IMR-90 (cell line): ENCODE measurements around the gene SLC47A2. TPM values are rescaled to one million over a fixed set of nuclear protein-coding genes. Genes with fewer than 3 reads are reported as not detected.

Experiments used
- ATAC-seq: fragments of 200-7000 bp; cut with Tn5 transposase; 2 replicates; pipeline ENCODE4 v1.9.1; 2020; ENCODE audit warnings: low read depth, mild to moderate bottlenecking, moderate library complexity
- Bru-seq: library from RNA; stranded (reverse); fragments of 400-500 nt; gene quantifications from one replicate; lab custom pipeline; 2021; lab: Mats Ljungman, UMichigan
- BruChase-seq, 2 experiments: library from RNA; stranded (reverse); fragments of 400-500 nt; gene quantifications; one replicate each; lab custom pipeline; 2021; lab: Mats Ljungman, UMichigan
- BruUV-seq: library from RNA; stranded (reverse); fragments of 400-500 nt; replicated peaks from 2 replicates; lab custom pipeline; 2021; lab: Mats Ljungman, UMichigan
- CTCF ChIA-PET: fragments of 300-600 bp; formaldehyde crosslinking; extraction: SDS; loops from one replicate; lab custom pipeline; 2021; ENCODE audit warnings: antibody characterized with exemption; lab: Yijun Ruan, JAX
- POLR2A ChIA-PET: fragments of 300-600 bp; sonication (Branson Sonifier 250); formaldehyde crosslinking; loops from one replicate; lab custom pipeline; 2022; ENCODE audit warnings: antibody characterized with exemption; ENCODE audit not compliant: unreplicated experiment; lab: Charles Lee
- DNase-seq: peaks from one replicate; pipeline ENCODE4 v3.0.0; 2013
- H2AFZ ChIP-seq: replicated peaks from 2 replicates; pipeline ENCODE3; 2013; ENCODE audit warnings: low read length, mild to moderate bottlenecking; ENCODE audit not compliant: poor library complexity
- H2AK5ac ChIP-seq: 2 replicates; pipeline ENCODE4 v1.6.1; 2013; ENCODE audit warnings: low read depth, low read length, inconsistent platforms
- H2AK9ac ChIP-seq: replicated peaks from 2 replicates; pipeline ENCODE3; 2013; ENCODE audit warnings: mild to moderate bottlenecking, low read depth, low read length, moderate library complexity; ENCODE audit not compliant: poor library complexity
- H2BK120ac ChIP-seq: 2 replicates; pipeline ENCODE4 v1.6.1; 2013; ENCODE audit warnings: low read depth, low read length, inconsistent platforms
- H2BK15ac ChIP-seq: 3 replicates; pipeline ENCODE4 v1.6.1; 2013; ENCODE audit warnings: low read depth, low read length, inconsistent platforms
- H2BK20ac ChIP-seq: 2 replicates; pipeline ENCODE4 v1.6.1; 2013; ENCODE audit warnings: low read depth, mild to moderate bottlenecking, inconsistent platforms, low read length, moderate library complexity
- H2BK5ac ChIP-seq: 2 replicates; pipeline ENCODE4 v1.6.1; 2013; ENCODE audit warnings: mild to moderate bottlenecking, low read depth, low read length, inconsistent platforms; ENCODE audit not compliant: poor library complexity, severe bottlenecking
- H3K14ac ChIP-seq: replicated peaks from 2 replicates; pipeline ENCODE4 v1.6.1; 2013; ENCODE audit warnings: low read depth, low read length, inconsistent platforms
- H3K18ac ChIP-seq: 2 replicates; pipeline ENCODE4 v1.6.1; 2013; ENCODE audit warnings: low read depth, low read length, control low read depth
- H3K23ac ChIP-seq: 2 replicates; pipeline ENCODE4 v1.6.1; 2013; ENCODE audit warnings: low read depth, low read length, inconsistent platforms
- H3K27ac ChIP-seq: 2 replicates; pipeline ENCODE4 v1.5.1; 2013; ENCODE audit warnings: mild to moderate bottlenecking, control low read depth, low read length; ENCODE audit not compliant: insufficient read depth
- H3K27me3 ChIP-seq: 2 replicates; pipeline ENCODE4 v1.6.1; 2013; ENCODE audit warnings: low read length; ENCODE audit not compliant: control insufficient read depth, insufficient read depth
- H3K36me3 ChIP-seq: 2 replicates; pipeline ENCODE4 v1.6.1; 2013; ENCODE audit warnings: low read length, mixed read lengths; ENCODE audit not compliant: control insufficient read depth, insufficient read depth
- H3K4ac ChIP-seq: 2 replicates; pipeline ENCODE4 v1.6.1; 2013; ENCODE audit warnings: low read depth, low read length, inconsistent platforms
- H3K4me1 ChIP-seq: 2 replicates; pipeline ENCODE4 v1.6.1; 2013; ENCODE audit warnings: low read length, mixed read lengths; ENCODE audit not compliant: control insufficient read depth, insufficient read depth
- H3K4me2 ChIP-seq: 2 replicates; pipeline ENCODE4 v1.6.1; 2013; ENCODE audit warnings: low read depth, mild to moderate bottlenecking, control low read depth, low read length, moderate library complexity
- H3K4me3 ChIP-seq: 2 replicates; pipeline ENCODE4 v1.5.1; 2013; ENCODE audit warnings: low read depth, mild to moderate bottlenecking, control low read depth, low read length, moderate library complexity; ENCODE audit not compliant: insufficient read depth
- H3K56ac ChIP-seq: 2 replicates; pipeline ENCODE4 v1.6.1; 2013; ENCODE audit warnings: low read length, inconsistent platforms; ENCODE audit not compliant: insufficient read depth; ENCODE audit errors: extremely low read depth
- H3K79me1 ChIP-seq, 2 experiments: 2 replicates each; pipeline ENCODE4 v1.6.1; 2013; ENCODE audit warnings: low read length in 2 of 2, inconsistent platforms in 1 of 2, low read depth in 1 of 2
- H3K9ac ChIP-seq: 2 replicates; pipeline ENCODE4 v1.6.1; 2013; ENCODE audit warnings: low read depth, low read length, control low read depth
- H3K9me1 ChIP-seq: 2 replicates; pipeline ENCODE4 v1.6.1; 2013; ENCODE audit warnings: low read length, inconsistent platforms; ENCODE audit not compliant: insufficient read depth
- H3K9me3 ChIP-seq: 2 replicates; pipeline ENCODE4 v1.6.1; 2013; ENCODE audit warnings: low read length; ENCODE audit not compliant: control insufficient read depth, insufficient read depth
- H4K20me1 ChIP-seq: 2 replicates; pipeline ENCODE4 v1.6.1; 2013; ENCODE audit warnings: low read length, inconsistent platforms; ENCODE audit not compliant: insufficient read depth
- H4K5ac ChIP-seq: 2 replicates; pipeline ENCODE4 v1.6.1; 2013; ENCODE audit warnings: mild to moderate bottlenecking, low read depth, low read length, control low read depth
- H4K8ac ChIP-seq, 2 experiments: 2 replicates each; pipeline ENCODE4 v1.6.1; 2013; ENCODE audit warnings: low read depth in 2 of 2, low read length in 2 of 2, control low read depth in 1 of 2, inconsistent platforms in 1 of 2
- H4K91ac ChIP-seq: 2 replicates; pipeline ENCODE4 v1.6.1; 2013; ENCODE audit warnings: low read depth, low read length, inconsistent platforms; ENCODE audit not compliant: insufficient read depth
- CHD1 ChIP-seq: IDR thresholded peaks from 2 replicates; pipeline ENCODE4 v1.6.1; 2012; ENCODE audit warnings: low read depth, low read length, improper control_type of control experiment
- MAFK ChIP-seq: IDR thresholded peaks from 2 replicates; pipeline ENCODE4 v1.6.1; 2012; ENCODE audit warnings: low read depth, low read length, improper control_type of control experiment
- MAZ ChIP-seq: IDR thresholded peaks from 2 replicates; pipeline ENCODE4 v1.6.1; 2012; ENCODE audit warnings: low read depth, mild to moderate bottlenecking, low read length, improper control_type of control experiment, moderate library complexity, borderline replicate concordance
- MXI1 ChIP-seq: IDR thresholded peaks from 2 replicates; pipeline ENCODE4 v1.6.1; 2012; ENCODE audit warnings: low read depth, mild to moderate bottlenecking, low read length, moderate library complexity, borderline replicate concordance
- NFE2L2 ChIP-seq: fragments of 150-350 bp; IDR thresholded peaks from 2 replicates; pipeline ENCODE4 v1.6.1; 2016; ENCODE audit warnings: low read depth, mild to moderate bottlenecking, low read length
- POLR2A ChIP-seq: IDR thresholded peaks from 2 replicates; pipeline ENCODE4 v1.6.1; 2012; ENCODE audit warnings: mild to moderate bottlenecking, low read depth, low read length
- RAD21 ChIP-seq: IDR thresholded peaks from 2 replicates; pipeline ENCODE4 v1.6.1; 2012; ENCODE audit warnings: low read length, improper control_type of control experiment
- RCOR1 ChIP-seq: IDR thresholded peaks from 2 replicates; pipeline ENCODE4 v1.6.1; 2012; ENCODE audit warnings: mild to moderate bottlenecking, low read length, improper control_type of control experiment; ENCODE audit not compliant: insufficient replicate concordance
- RFX5 ChIP-seq: IDR thresholded peaks from 2 replicates; pipeline ENCODE4 v1.8.0; 2012; ENCODE audit warnings: low read depth, mild to moderate bottlenecking, low read length, moderate library complexity
- SMC3 ChIP-seq: fragments of 150-350 bp; IDR thresholded peaks from 2 replicates; pipeline ENCODE4 v1.6.1; 2016; ENCODE audit warnings: low read depth, mild to moderate bottlenecking, antibody characterized with exemption, low read length, moderate library complexity
- WGBS, 2 experiments: methylation state at CpG; one replicate each; pipeline versions ENCODE4 v1.1.5 to v1.1.7; 2013; ENCODE audit warnings: missing lambda C conversion rate in 2 of 2; ENCODE audit not compliant: insufficient read length in 1 of 2; ENCODE audit errors: extremely low coverage in 2 of 2; 5-methylcytosine and 5-hydroxymethylcytosine counted together
- dilution Hi-C: fragments of 300-500 bp; cut with HindIII; formaldehyde crosslinking; loops from one replicate; pipeline ENCODE4 v1.14.3; 2018; ENCODE audit warnings: low sequenced_read_pairs; ENCODE audit not compliant: unreplicated experiment
- in situ Hi-C: fragments of 300-500 bp; cut with MboI; formaldehyde crosslinking; loops from 3 replicates; pipeline ENCODE4 v1.14.3; 2019; ENCODE audit warnings: low sequenced_read_pairs, inconsistent platforms, mixed read lengths
- intact Hi-C: fragments of 100-400 bp; cut with micrococcal nuclease; formaldehyde crosslinking; loops from 2 replicates; pipeline ENCODE4 v1.10.0; 2022
- long read RNA-seq: library from polyadenylated mRNA; unstranded; transcript quantifications from one replicate; pipeline ENCODE4 v2.0.0, GENCODE V29; 2021; ENCODE audit not compliant: unreplicated experiment
- polyA plus RNA-seq, 3 experiments: library from polyadenylated mRNA; depleted of rRNA; stranded (reverse); fragments of >200 nt; gene quantifications; 2 replicates each; pipeline ENCODE4 v1.2.3, GENCODE V29; 2012; ENCODE audit warnings: low replicate concordance in 1 of 3
- total RNA-seq: library from RNA; depleted of rRNA; stranded (reverse); fragments of >200 nt; gene quantifications from 2 replicates; pipeline ENCODE4 v1.2.3, GENCODE V29; 2012; rRNA removed
- TF ChIP-seq, protein P1 (sequence below): fragments of 150-350 bp; IDR thresholded peaks from 2 replicates; pipeline ENCODE4 v1.6.1; 2016; ENCODE audit warnings: low read depth, mild to moderate bottlenecking, low read length, moderate library complexity, borderline replicate concordance

Gene SLC47A2, protein sequence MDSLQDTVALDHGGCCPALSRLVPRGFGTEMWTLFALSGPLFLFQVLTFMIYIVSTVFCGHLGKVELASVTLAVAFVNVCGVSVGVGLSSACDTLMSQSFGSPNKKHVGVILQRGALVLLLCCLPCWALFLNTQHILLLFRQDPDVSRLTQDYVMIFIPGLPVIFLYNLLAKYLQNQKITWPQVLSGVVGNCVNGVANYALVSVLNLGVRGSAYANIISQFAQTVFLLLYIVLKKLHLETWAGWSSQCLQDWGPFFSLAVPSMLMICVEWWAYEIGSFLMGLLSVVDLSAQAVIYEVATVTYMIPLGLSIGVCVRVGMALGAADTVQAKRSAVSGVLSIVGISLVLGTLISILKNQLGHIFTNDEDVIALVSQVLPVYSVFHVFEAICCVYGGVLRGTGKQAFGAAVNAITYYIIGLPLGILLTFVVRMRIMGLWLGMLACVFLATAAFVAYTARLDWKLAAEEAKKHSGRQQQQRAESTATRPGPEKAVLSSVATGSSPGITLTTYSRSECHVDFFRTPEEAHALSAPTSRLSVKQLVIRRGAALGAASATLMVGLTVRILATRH
- total RNA-seq (not detected in 2 replicates), polyA plus RNA-seq (2012; rRNA removed) (not detected in 2 replicates), Bru-seq, nascent RNA (not detected), BruChase-seq, experiment 1, labeled RNA remaining after a 6-hour chase (not detected), BruChase-seq, experiment 2, labeled RNA remaining after a 2-hour chase (not detected)
- polyA plus RNA-seq (2012; cell fraction: cytosol; rRNA removed): not detected in 2 replicates
- polyA plus RNA-seq (2012; cell fraction: nucleus; rRNA removed; ENCODE audit: low replicate concordance): not detected in 2 replicates
- long read RNA-seq: 0 reads

DNA sequence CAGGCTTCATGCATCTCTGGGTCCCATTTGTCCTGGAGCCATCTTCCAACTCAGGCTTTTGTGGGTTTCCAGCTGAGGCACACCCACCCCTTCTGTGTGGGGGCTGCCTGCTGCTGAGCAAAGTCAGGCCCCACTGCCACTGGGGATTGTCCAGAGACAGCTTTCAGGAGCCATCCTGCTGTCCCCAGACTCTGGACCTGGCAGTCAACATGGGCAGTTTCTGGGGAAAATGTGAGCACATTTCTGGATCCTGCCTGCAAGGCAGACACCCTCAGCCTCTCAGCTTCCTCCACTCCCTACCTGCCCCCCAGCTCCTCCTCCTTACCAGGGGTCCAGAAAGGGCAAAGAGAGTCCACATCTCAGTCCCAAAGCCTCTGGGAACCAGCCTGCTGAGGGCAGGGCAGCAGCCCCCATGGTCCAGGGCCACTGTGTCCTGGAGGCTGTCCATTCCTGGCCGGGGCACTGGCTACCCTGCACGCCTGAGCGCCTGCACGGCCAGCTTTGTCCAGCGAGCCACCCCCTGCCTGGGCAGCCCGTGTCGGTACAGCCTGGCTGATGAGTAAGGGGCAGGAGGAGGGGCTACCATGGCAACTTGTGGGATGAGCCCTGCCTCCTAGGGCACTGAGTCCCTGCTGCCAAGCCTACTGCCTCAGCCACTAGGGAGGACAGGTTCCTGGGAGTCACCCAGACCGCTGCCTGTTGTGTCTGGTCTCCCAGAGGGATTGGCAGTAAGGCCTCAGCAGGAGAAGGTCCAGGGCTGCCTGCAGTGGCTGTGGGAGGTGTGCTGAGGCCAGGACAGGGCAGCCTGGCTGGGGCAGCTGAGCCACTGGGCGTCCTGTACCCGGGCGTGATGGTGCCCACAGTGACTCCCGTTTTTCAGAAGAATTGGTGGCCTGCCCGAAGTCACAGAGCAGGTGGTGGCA, at the start of gene SLC47A2:
Gene SLC47A2 (minus strand): TSS at position 477 of the 923 bp plus-strand sequence. CDS start 29 bp downstream, at position 448.
- CTCF ChIA-PET: interaction anchor here (0.9 kb wide), 1 partner anchor 138 kb away, joined by 3 read pairs; no protein-coding TSS in a partner anchor
- WGBS, 2 experiments: 50% methylated on average over 7 of the region's 13 CpGs; no CpG with 5 or more reads in 1 of the 2 experiments
- Histone ChIP-seq H3K27ac (no peak within 1 kb of the TSS), H2AFZ (no peak within 1 kb of the TSS), H3K4me3 (no peak within 1 kb of the TSS), H3K36me3 (no peaks in the 10 kb centered on the region), H3K4me2 (no peak within 1 kb of the TSS), H3K14ac (no peak within 1 kb of the TSS), H3K9me1 (no peaks in the 10 kb centered on the region), H3K18ac (no peak within 1 kb of the TSS), H2AK5ac (no peak within 1 kb of the TSS), H3K79me1 (no peaks in the 10 kb centered on the region), H3K56ac (no peak within 1 kb of the TSS), H3K23ac (no peak within 1 kb of the TSS), H3K4me1 (no peaks in the 10 kb centered on the region), H4K8ac (no peak within 1 kb of the TSS), H4K5ac (no peak within 1 kb of the TSS), H3K9ac (no peak within 1 kb of the TSS), H3K4ac (no peak within 1 kb of the TSS), H2BK15ac (no peak within 1 kb of the TSS), H2BK120ac (no peak within 1 kb of the TSS), H2AK9ac (no peak within 1 kb of the TSS), H3K9me3 (no peaks in the 10 kb centered on the region), H4K91ac (no peak within 1 kb of the TSS), H4K20me1 (no peaks in the 10 kb centered on the region), H3K27me3 (peaks cover 22% of the 10 kb centered on the region; the same call in 1 of the 2 replicates), H2BK5ac (no peak within 1 kb of the TSS), H2BK20ac (no peak within 1 kb of the TSS)
- in situ Hi-C loops (no loop called here), dilution Hi-C loops (no loop called here), intact Hi-C loops (no loop called here)
- POLR2A ChIA-PET: no interaction called here
- ATAC-seq: no peak
- BruUV-seq: no TSS peak
- DNase-seq: no peak
- no peak for TF ChIP-seq POLR2A
- TF ChIP-seq MAFK: no peak
- TF ChIP-seq SMC3: no peak
- TF ChIP-seq, protein P1, sequence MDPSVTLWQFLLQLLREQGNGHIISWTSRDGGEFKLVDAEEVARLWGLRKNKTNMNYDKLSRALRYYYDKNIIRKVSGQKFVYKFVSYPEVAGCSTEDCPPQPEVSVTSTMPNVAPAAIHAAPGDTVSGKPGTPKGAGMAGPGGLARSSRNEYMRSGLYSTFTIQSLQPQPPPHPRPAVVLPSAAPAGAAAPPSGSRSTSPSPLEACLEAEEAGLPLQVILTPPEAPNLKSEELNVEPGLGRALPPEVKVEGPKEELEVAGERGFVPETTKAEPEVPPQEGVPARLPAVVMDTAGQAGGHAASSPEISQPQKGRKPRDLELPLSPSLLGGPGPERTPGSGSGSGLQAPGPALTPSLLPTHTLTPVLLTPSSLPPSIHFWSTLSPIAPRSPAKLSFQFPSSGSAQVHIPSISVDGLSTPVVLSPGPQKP: no peak
- TF ChIP-seq RFX5: no peak
- no peak for TF ChIP-seq CHD1
- TF ChIP-seq RAD21: no peak
- no peak for TF ChIP-seq RCOR1
- no peak for TF ChIP-seq MAZ
- TF ChIP-seq MXI1: no peak
- TF ChIP-seq NFE2L2: no peak
